CD4-positive, alpha-beta T cell treated with Interleukin-6 at 100 ng/mL for 8 hours (primary cell): ENCODE results near the gene POLR3GL.

Experiments
- DNase-seq: peaks from one replicate; pipeline ENCODE4 v3.0.0-alpha.2; 2020; ENCODE audit warnings: mixed read lengths, low spot score

The POLR3GL gene

DNA sequence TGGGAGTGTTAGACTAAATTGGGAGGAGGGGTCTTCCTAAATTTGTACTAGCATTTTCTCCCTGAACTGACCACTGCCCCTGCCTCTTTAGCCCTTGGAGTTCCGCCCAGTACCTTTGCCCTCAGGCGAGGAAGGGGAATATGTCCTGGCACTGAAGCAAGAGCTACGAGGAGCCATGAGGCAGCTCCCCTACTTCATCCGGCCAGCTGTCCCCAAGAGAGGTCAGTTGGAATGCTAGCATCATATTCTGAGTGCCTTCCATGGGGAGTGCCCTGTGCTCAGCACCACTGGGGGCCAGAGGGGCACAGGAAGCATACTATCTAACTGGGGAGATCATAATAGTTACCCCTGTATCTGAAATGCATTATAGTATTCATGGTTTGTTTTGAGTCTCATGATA, 10.7 kb downstream of the POLR3GL start:
- no peak for DNase-seq

- DNase-seq: no peak
Observed at GRCh38 chr1:145977016-145977415, 12.5 kb downstream of the POLR3GL start.

GRCh38 chr1:145977486-145978470, 13.3 kb downstream of the POLR3GL start:
- DNase-seq: peak; percentile 84

DNA sequence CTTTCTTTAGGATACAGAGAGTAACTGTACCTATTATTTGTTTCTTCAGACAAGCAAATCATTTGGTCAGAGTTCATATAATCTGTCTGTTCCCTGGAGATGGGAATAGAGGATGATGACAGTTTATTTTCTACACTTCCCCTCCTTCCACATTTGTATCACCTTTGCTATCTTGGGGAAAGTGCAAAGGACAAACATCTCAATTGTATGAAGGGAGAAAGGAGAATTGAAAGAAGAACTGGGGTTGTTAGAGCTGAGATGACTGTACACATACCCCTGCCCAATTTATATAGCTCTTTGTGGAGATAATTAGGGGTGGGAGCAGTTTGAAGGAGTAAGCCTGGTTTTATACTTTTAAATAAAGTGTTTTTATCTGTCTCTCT, 14.0 kb downstream of the POLR3GL start:
- DNase-seq: no peak

DNA sequence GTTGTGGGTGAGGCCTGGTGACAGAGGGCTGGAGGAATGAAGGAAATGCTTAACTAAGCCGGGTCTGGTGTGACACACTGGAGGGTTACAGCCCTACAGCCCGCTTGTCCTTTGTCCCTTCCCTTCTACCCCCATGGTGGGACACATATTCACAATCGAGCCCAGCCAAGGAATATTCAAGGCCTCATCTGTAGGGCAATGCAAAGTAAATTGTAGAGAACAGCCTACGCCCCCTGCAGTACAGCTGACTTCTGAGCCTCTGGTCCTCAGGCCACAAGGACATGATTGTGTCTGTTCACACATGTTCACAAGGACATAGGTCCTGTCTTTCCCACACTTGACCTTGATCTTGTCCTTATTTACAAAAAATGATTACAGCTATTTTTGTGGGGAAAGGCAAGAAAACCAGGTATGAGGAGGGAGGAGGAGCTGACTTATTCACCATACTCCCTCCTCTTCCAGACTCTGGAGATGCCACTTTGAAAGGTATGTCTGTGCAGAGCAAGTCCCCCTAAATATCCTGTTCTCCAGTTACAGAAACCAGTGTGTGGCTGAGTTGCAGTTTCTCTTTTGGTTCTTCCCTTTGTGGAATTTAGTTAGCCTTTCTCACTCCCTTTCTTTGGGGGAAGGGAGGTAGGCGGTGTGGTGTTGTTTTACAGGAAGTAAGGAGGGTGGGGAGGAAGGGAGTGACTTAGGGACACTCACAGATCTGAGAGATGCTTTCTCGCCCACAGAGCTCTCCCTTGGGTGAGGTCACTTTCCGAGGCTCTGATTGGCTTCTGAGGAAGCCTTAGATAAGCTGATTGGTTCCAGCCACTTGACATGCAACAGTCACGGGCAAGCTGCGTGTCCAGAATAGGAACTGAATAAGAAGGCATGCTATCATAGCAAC, 14.6 kb downstream of the POLR3GL start:
- DNase-seq: peak; percentile 87

DNA sequence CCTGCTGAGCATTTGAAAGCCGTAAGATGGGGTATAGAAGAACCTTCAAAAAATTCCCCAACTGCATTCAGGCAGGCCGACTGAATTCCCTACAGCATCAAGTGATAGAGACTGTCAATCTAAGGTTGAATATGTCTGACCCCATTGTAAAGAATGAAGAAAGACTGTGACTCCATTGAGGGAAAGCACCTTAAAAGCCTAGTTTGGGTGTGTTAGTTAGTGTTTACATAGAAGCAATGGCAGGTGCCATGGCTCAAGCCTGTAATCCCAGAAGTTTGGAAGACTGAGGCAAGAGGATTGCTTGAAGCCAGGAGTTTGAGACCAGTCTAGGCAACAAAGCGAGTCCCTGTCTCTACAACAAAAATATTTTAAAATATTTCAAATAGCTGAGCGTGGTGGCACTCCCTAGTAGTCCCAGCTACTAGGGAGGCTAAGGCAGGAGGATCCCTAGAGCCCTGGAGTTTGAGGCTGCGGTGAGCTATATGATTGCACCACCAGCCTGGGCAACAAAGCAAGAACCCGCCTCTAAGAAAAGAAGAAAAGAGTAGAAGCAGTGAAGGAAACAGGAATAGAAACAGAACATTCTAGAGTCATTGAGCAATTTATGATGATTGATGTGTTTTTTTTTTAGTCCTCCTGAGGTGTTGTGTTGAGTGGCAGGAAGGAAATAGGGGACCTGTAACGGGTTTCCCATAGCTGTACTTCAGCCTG, 15.4 kb downstream of the POLR3GL start:
- peak; percentile 64 for DNase-seq

GRCh38 chr1:145980457-145980994, 16.0 kb downstream of the POLR3GL start:
- no peak for DNase-seq

DNA sequence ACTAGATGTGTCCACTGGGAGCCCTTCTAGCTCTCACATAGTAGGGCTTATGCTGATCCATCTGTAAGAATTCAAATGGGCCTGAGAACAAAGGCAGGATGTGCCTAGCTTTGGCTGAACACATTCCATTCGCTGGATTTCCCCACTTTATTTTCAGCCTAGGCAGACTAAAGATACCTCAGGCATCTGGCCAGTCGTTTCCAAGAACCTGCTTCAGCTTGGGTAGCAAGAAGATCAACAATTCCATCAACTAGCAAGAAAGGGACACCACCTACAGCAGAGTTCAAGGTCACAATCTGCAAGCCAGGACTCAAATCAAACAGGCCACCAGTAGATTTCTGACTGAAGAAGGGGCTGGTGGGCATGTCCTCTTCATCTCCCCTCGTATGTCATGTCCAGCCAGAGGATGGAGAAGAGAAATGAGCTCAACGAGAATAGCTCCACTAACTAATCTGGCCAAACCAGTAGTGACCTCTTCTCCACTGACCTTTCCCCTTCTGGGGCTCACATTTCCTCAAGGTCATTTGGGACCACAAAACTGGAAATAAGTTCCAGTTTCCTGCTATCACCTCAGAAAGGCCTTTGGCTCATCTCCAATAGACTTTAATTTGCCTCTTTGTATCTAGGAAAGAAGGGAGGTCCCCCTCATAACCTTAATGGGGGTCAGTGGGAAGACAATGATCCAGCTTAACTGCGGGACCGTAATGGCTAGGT, 17.7 kb downstream of the POLR3GL start:
- no peak for DNase-seq

GRCh38 chr1:145983206-145983675, 18.8 kb downstream of the POLR3GL start:
- DNase-seq: no peak

- DNase-seq: peak; percentile 51
Observed at GRCh38 chr1:145983960-145984830, 19.7 kb downstream of the POLR3GL start.

- no peak for DNase-seq
Observed at GRCh38 chr1:145985129-145985501, 20.6 kb downstream of the POLR3GL start.

DNA sequence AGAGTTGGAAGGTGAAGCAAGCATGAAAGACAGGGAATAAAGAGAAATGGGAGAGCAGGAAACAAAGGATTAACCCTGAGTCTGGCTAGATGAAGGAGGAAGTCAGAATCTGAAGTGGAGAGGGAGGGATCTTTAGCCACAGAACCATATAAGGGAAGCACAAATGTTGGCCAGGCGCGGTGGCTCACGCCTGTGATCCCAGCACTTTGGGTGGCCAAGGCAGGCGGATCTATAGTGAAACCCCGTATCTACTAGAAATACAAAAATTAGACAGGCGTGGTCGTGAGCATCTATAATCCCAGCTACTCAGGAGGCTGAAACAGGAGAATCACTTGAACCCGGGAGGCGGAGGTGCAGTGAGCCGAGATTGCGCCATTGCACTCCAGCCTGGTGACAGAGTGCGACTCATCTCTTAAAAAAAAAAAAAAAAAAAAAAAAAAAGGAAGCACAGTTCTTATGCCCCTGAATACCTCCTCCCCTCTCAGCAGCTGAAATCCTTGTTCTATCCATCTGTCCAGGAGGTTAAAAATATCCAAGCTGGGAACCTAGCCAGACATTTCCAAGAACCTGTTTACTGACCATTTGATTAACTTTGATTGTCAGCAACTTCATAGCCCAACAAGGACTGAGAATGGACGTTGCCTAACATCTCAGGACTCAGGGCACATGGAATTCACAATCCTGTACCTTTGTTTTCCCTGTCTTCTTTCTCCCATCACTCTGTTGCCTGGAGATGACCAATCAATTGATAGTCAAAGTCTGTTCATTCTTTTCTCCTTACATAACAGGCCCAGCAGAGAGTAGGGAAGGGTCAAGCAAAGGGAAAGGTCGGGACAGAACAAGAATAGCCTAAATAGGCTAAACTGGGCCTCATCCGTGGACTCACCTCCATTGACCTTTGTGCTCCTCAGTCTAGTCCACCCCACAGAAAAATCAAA, 21.3 kb downstream of the POLR3GL start:
- no peak for DNase-seq

GRCh38 chr1:145986551-145986950, 22.1 kb downstream of the POLR3GL start:
- no peak for DNase-seq

- DNase-seq: no peak
Observed at GRCh38 chr1:145987926-145988325, 23.4 kb downstream of the POLR3GL start.

GRCh38 chr1:145988773-145989172, 24.3 kb downstream of the POLR3GL start:
- peak; percentile 26 for DNase-seq

DNA sequence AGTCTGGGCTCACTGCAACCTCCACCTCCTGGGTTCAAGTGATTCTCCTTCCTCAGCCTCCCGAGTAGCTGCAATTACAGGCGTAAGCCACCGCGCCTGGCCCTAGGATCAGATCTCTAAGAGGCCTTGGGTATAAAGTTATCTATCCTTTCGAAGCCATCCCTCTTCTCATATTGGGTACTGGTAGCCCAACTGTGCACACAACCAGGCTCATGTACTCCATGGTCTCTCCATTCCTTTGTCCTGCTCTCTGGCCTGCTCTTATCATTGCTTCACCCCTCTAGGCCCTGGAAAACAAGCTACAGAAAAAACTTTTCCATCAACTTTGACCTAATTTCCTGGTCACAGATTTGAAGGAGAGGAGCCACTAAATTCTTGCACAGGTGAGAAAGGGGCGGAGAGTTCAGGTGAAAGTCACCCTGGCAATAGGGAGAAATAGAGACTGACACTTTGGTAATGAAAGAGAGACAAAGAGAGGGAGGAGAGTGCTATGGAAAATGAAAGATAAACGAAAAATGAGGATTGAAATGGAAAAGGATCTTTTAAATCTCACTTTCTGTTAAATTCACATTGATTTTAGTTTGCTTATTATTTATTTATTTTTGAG, 25.9 kb downstream of the POLR3GL start:
- no peak for DNase-seq

- peak; percentile 14 for DNase-seq
Observed at GRCh38 chr1:145991735-145992412, 27.4 kb downstream of the POLR3GL start.

DNA sequence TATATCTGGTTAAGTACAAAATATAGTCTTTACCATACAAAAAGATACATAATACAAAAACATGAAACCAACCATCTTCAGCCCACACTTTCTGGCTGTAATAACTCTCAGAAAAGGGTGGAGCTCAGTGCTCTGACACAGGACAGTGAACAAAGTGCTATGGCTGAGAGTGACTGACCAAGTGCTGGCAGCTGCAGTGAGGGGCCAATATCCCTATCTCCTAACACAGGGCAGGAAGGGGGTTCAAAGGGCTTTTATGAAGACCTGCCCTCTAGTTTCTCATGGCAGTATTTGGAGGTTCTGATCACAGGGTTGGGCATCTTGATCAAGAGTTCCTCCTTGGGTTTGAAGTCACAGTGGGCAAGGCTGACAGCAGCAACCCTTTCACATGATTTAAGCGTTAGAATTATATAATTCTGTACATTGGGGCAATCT, 28.0 kb downstream of the POLR3GL start:
- DNase-seq: no peak
